Endothelial cell (in vitro differentiated cells): ENCODE data around the gene C14orf119. TPM values are rescaled to one million over a fixed set of nuclear protein-coding genes. Genes with fewer than 3 reads are reported as not detected.

Source experiments
- DNase-seq: peaks from one replicate; pipeline ENCODE4 v3.0.0; 2021; ENCODE audit warnings: low spot score
- H3K27ac Mint-ChIP-seq: one replicate; pipeline ENCODE4 v1.8.0; 2021; ENCODE audit warnings: mixed read lengths, inconsistent platforms; ENCODE audit not compliant: unreplicated experiment
- H3K27me3 Mint-ChIP-seq: one replicate; pipeline ENCODE4 v1.8.0; 2021; ENCODE audit warnings: mild to moderate bottlenecking, moderate library complexity, mixed read lengths, inconsistent platforms; ENCODE audit not compliant: unreplicated experiment
- H3K36me3 Mint-ChIP-seq: one replicate; pipeline ENCODE4 v1.8.0; 2021; ENCODE audit warnings: mild to moderate bottlenecking, low read depth, mixed read lengths, inconsistent platforms; ENCODE audit not compliant: unreplicated experiment
- H3K4me1 Mint-ChIP-seq: one replicate; pipeline ENCODE4 v1.8.0; 2021; ENCODE audit warnings: mild to moderate bottlenecking, mixed read lengths, inconsistent platforms; ENCODE audit not compliant: unreplicated experiment
- H3K4me3 Mint-ChIP-seq: one replicate; pipeline ENCODE4 v1.8.0; 2021; ENCODE audit warnings: mild to moderate bottlenecking, mixed read lengths, inconsistent platforms; ENCODE audit not compliant: unreplicated experiment
- H3K9me3 Mint-ChIP-seq: one replicate; pipeline ENCODE4 v1.8.0; 2021; ENCODE audit warnings: mixed read lengths, inconsistent platforms; ENCODE audit not compliant: unreplicated experiment
- CTCF ChIP-seq: fragments of 200-600 bp; sonication (generic); IDR thresholded peaks from one replicate; pipeline ENCODE4 v1.5.0; 2021; ENCODE audit warnings: antibody characterized with exemption; ENCODE audit not compliant: unreplicated experiment
- total RNA-seq: library from RNA; stranded (reverse); fragmentation: NEBNext Ultra II Directional; extraction: Animal tissue kit (Norgen Biotek cat#: 25700); gene quantifications from one replicate; pipeline ENCODE4 v1.2.1, GENCODE V29; 2021; ENCODE audit not compliant: unreplicated experiment

C14orf119 gene
- total RNA-seq, 1 donor from 2014 or later, result 55.2 TPM

GRCh38 chr14:23114669-23115038 lies 19.3 kb downstream of the C14orf119 start:
- DNase-seq, result no peak
- no peak overlapping the region for H3K4me3 Mint-ChIP-seq
- peaks cover 3% of the 10 kb centered on the region for H3K36me3 Mint-ChIP-seq
- TF ChIP-seq CTCF, result no peak
- peaks cover 9% of the 10 kb centered on the region for H3K4me1 Mint-ChIP-seq
- peak overlapping the region; percentile 16 for H3K27ac Mint-ChIP-seq
- no peaks in the 10 kb centered on the region for H3K9me3 Mint-ChIP-seq
- H3K27me3 Mint-ChIP-seq, result peaks cover 7% of the 10 kb centered on the region

GRCh38 chr14:23115039-23115731 lies 19.9 kb downstream of the C14orf119 start:
- Mint-ChIP-seq H3K36me3 (peaks cover 5% of the 10 kb centered on the region), H3K9me3 (no peaks in the 10 kb centered on the region), H3K27ac (no peak overlapping the region), H3K4me3 (no peak overlapping the region), H3K27me3 (peaks cover 7% of the 10 kb centered on the region), H3K4me1 (peaks cover 12% of the 10 kb centered on the region)
- TF ChIP-seq CTCF, result no peak
- no peak for DNase-seq

- DNase-seq, result no peak
- no peak overlapping the region for H3K4me3 Mint-ChIP-seq
- peaks cover 19% of the 10 kb centered on the region for H3K4me1 Mint-ChIP-seq
- H3K36me3 Mint-ChIP-seq, result peaks cover 8% of the 10 kb centered on the region
- peaks cover 7% of the 10 kb centered on the region for H3K27me3 Mint-ChIP-seq
- no peak overlapping the region for H3K27ac Mint-ChIP-seq
- TF ChIP-seq CTCF, result no peak
- H3K9me3 Mint-ChIP-seq, result no peaks in the 10 kb centered on the region
Observed at GRCh38 chr14:23115918-23116317, 20.6 kb downstream of the C14orf119 start.

GRCh38 chr14:23117371-23118020 lies 22.2 kb downstream of the C14orf119 start:
- peaks cover 35% of the 10 kb centered on the region for H3K4me1 Mint-ChIP-seq
- H3K27ac Mint-ChIP-seq, result no peak overlapping the region
- DNase-seq, result no peak
- H3K4me3 Mint-ChIP-seq, result no peak overlapping the region
- H3K36me3 Mint-ChIP-seq, result peaks cover 8% of the 10 kb centered on the region
- no peaks in the 10 kb centered on the region for H3K9me3 Mint-ChIP-seq
- peaks cover 10% of the 10 kb centered on the region for H3K27me3 Mint-ChIP-seq
- no peak for TF ChIP-seq CTCF
